GM12892 (cell line): ENCODE results near the gene SRA1.

ENCODE experiments used
- POLR2AphosphoS5 ChIP-seq: IDR thresholded peaks from 2 replicates; pipeline ENCODE4 v1.6.1; 2011; ENCODE audit warnings: low read depth, low read length, control low read depth
- TAF1 ChIP-seq: IDR thresholded peaks from 2 replicates; pipeline ENCODE4 v1.6.1; 2011; ENCODE audit warnings: low read depth, mild to moderate bottlenecking, control low read depth, low read length, borderline replicate concordance

- TF ChIP-seq POLR2AphosphoS5 (no peak), TAF1 (no peak)
Observed at GRCh38 chr5:140574165-140574564, 16.9 kb upstream of the SRA1 start.
